Inflammatory macrophage treated with lipopolysaccharide for 4 hours (primary cell): ENCODE data around the gene TKTL2.

Experiments used
- DNase-seq: peaks from one replicate; pipeline ENCODE4 v3.0.0-alpha.2; 2020

Gene TKTL2

DNA sequence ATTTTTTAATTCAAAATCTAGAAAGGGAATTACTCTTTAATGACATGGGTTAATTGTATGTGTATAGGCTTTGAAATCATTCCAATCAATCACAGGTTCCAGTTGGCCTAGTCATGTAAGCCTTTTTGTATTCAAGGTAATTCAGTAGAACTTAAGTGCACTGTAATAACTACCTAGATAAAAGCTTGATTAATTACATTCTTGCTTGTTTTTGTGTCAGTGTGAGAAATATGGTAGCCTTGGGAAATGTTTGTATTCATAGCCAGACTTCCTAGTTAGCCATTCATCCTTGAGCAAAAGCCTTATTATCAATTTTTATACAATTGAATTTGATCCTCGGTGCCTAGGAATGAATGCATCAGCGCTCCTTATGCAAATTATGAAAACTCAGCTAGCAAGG lies 33.5 kb downstream of the TKTL2 start:
- DNase-seq: no peak
